Upper lobe of right lung (tissue), 1 donor: ENCODE results near the gene CDC73. TPM values are rescaled to one million over a fixed set of nuclear protein-coding genes. Genes with fewer than 3 reads are reported as not detected.
"Not testable (repeated sequence)": the region's sequence is repeated elsewhere in the genome, so short reads cannot be mapped to it uniquely, and the experiment has no call there.

ENCODE experiments used
- ATAC-seq: fragments of 200-7000 bp; cut with Tn5 transposase; one replicate; pipeline ENCODE4 v1.9.1; 2020; ENCODE audit warnings: mild to moderate bottlenecking, moderate library complexity
- DNase-seq: peaks from one replicate; pipeline ENCODE4 v3.0.0-alpha.2; 2020
- H3K27ac ChIP-seq: fragments of 200-600 bp; one replicate; pipeline ENCODE4 v1.8.0; 2022
- H3K27me3 ChIP-seq: fragments of 200-600 bp; one replicate; pipeline ENCODE4 v1.8.0; 2022; ENCODE audit warnings: mild to moderate bottlenecking
- H3K36me3 ChIP-seq: fragments of 200-600 bp; one replicate; pipeline ENCODE4 v1.8.0; 2022
- H3K4me1 ChIP-seq: fragments of 200-600 bp; one replicate; pipeline ENCODE4 v1.8.0; 2022
- H3K4me3 ChIP-seq: fragments of 200-600 bp; one replicate; pipeline ENCODE4 v1.8.0; 2022; ENCODE audit warnings: mild to moderate bottlenecking
- H3K9me3 ChIP-seq: fragments of 200-600 bp; one replicate; pipeline ENCODE4 v1.8.0; 2022
- CTCF ChIP-seq: fragments of 200-600 bp; IDR thresholded peaks from one replicate; pipeline ENCODE4 v1.8.0; 2022; ENCODE audit warnings: antibody characterized with exemption
- intact Hi-C: fragments of 100-400 bp; cut with DNase I; formaldehyde crosslinking; loops from one replicate; pipeline ENCODE4 v1.11.0; 2022
- total RNA-seq: library from RNA; stranded (reverse); fragmentation: NEBNext Ultra II Directional; extraction: Animal tissue kit (Norgen Biotek cat#: 25700); gene quantifications from one replicate; pipeline ENCODE4 v1.2.1, GENCODE V29; 2021
- donor health status: DM: no; HTN: yes; CAD: no; lungs with severe emphysema.

Gene CDC73
- total RNA-seq, 1 donor from 2014 or later: 72.6 TPM

- DNase-seq: no peak
- peaks cover 11% of the 10 kb centered on the region for H3K4me1 ChIP-seq
- no peaks in the 10 kb centered on the region for H3K36me3 ChIP-seq
- H3K4me3 ChIP-seq: no peak overlapping the region
- no peak for TF ChIP-seq CTCF
- intact Hi-C loops: no loop called here
- peak; percentile 37 for ATAC-seq
- no peak overlapping the region for H3K27ac ChIP-seq
- no peaks in the 10 kb centered on the region for H3K9me3 ChIP-seq
- no peaks in the 10 kb centered on the region for H3K27me3 ChIP-seq
Observed at GRCh38 chr1:193113992-193114332, 7.9 kb upstream of the CDC73 start.

DNA sequence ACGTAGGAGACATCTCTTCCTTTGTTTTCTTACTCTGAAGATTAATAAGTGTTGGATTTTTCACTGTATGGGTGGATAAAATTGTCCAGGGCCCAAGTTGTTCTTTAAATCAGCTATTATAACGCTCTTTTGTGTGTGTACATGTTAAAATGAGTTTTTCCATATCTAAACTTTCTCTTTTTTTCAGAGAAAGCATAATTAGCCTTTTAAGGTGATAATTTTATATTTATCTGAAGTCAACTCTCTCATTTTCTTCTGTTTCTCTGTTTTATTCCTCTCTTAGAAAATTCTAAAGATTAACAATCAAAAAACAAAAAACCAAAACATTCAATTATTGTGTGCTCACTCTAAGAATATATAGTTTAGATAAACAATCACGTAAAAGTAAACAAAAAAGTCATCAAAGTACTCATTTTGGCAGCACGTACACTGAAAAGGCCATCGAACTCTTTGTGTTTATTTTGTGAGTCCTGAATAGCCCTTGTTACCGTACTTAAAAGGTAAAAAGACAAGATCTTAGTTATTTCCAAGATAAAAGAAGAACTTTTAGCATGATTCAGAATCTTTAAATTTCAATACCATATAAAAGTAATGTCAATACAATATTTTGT lies 7.2 kb upstream of the CDC73 start:
- Histone ChIP-seq H3K4me1 (peaks cover 11% of the 10 kb centered on the region), H3K36me3 (no peaks in the 10 kb centered on the region), H3K27me3 (no peaks in the 10 kb centered on the region), H3K9me3 (no peaks in the 10 kb centered on the region), H3K27ac (no peak overlapping the region), H3K4me3 (no peak overlapping the region)
- intact Hi-C loops: no loop called here
- no peak for TF ChIP-seq CTCF
- ATAC-seq (no peak), DNase-seq (no peak)

DNA sequence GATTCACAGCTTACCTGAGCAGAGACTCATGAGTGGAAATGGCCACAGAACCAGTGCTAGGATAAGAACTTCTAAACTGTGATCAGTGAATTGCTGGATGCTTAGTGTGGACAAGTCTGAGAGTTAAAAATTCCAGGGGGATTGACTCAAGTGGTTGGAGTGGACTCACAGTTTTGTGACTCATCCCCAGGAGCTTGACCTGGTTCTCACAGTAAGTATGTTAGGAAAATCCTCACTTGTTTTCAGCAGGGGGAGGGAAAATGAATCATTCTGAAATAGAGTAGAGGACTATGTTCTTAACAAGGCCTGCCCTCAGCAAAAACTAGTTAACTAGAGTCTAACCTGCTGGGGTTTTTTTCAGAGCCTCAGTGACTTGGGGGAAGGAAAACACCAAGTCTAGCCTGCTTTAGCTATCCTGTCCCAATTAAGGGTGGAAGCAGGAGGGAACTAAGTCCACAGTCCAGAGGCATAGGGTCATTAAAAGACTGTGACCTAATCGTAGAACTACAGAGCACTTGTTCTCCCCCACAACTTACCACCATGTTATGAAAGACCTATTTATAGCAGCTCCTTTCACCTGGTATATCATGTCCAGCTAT lies 6.1 kb upstream of the CDC73 start:
- Histone ChIP-seq H3K27me3 (no peaks in the 10 kb centered on the region), H3K4me3 (no peak overlapping the region), H3K9me3 (no peaks in the 10 kb centered on the region), H3K36me3 (no peaks in the 10 kb centered on the region), H3K4me1 (peaks cover 11% of the 10 kb centered on the region), H3K27ac (no peak overlapping the region)
- peak; percentile 47 for ATAC-seq
- TF ChIP-seq CTCF: no peak
- intact Hi-C loops: no loop called here
- DNase-seq: no peak

GRCh38 chr1:193117167-193117566 lies 4.7 kb upstream of the CDC73 start:
- H3K4me1 ChIP-seq, H3K36me3 ChIP-seq, DNase-seq, ATAC-seq, H3K4me3 ChIP-seq, H3K27me3 ChIP-seq, H3K27ac ChIP-seq, intact Hi-C loops, H3K9me3 ChIP-seq: not testable (repeated sequence)

DNA sequence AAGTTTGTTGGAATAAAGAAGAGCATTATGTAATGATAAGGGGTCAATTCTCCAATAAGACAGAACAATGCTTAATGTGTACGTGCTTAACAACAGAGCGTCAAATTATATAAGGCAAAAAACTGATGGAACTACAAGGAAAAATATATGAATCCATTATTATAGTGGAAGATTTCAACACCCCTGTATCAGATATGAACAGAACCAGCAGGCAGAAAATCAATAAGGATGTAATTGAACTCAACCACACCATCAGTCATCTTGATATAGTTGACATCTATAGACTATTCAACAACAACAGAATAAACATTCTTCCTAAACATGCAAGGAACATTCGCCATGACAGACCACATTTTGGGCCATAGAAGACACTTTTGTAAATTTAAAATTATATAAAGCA lies 3.6 kb upstream of the CDC73 start:
- intact Hi-C loops: no loop called here
- Histone ChIP-seq H3K27ac (no peak overlapping the region), H3K9me3 (no peaks in the 10 kb centered on the region), H3K36me3 (no peaks in the 10 kb centered on the region), H3K4me1 (peaks cover 3% of the 10 kb centered on the region), H3K4me3 (no peak overlapping the region), H3K27me3 (no peaks in the 10 kb centered on the region)
- no peak for DNase-seq
- ATAC-seq: no peak
- no peak for TF ChIP-seq CTCF

DNA sequence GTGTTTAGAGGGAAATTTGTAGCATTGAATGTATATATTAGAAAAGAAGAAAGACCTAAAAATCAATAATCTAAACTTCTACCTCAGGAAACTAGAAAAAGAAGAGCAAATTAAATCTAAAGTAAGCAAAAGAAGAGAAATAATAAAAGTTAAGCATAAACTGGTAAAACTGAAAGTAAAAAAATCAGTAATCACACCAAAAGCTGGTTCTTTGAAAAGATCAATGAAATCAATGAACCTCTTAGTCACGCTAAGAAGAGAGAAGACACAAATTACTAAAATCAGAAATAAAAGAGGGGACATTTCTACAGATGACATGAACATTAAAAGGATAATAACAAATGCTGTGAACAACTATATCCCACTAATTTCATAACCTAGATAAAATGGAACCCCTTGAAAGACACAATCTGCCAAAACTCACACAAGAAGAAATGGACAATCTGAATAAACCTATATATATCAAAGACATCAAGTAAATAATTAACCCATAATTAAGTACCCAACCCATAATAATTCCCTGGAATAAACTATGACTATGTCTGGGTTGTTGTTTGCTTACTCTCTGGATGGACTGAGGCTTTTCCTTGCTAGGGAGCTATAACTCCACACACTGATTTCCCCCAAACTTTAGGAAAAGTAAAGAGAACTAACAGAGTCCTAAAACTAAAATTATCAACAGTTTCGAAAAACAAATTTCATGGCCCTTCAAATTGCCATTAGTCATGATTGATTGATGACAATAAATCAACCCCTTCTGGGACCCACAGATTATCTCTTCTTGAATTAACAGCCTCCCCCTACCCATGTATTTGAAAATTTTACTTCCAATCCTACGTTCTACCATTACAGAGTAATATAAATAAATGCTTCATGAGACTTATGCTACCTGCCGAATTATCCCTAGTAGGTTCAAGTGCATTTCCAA lies 2.8 kb upstream of the CDC73 start:
- no peak for TF ChIP-seq CTCF
- ATAC-seq (no peak), DNase-seq (no peak)
- H3K27me3 ChIP-seq: no peaks in the 10 kb centered on the region
- no peaks in the 10 kb centered on the region for H3K9me3 ChIP-seq
- no peaks in the 10 kb centered on the region for H3K36me3 ChIP-seq
- intact Hi-C loops: no loop called here
- H3K4me1 ChIP-seq: peaks cover 12% of the 10 kb centered on the region
- no peak overlapping the region for H3K27ac ChIP-seq
- no peak overlapping the region for H3K4me3 ChIP-seq
